COLO668 (cell line): Measurements from ENCODE around the gene CEL.
A peak's percentile ranks its signal among the peaks of the same experiment; 100 is the strongest.

Experiments
- DNase-seq: peaks from one replicate; lab custom pipeline; 2025; ENCODE audit not compliant: unreplicated experiment; lab: John Stamatoyannopoulos, UW

Gene CEL

DNA sequence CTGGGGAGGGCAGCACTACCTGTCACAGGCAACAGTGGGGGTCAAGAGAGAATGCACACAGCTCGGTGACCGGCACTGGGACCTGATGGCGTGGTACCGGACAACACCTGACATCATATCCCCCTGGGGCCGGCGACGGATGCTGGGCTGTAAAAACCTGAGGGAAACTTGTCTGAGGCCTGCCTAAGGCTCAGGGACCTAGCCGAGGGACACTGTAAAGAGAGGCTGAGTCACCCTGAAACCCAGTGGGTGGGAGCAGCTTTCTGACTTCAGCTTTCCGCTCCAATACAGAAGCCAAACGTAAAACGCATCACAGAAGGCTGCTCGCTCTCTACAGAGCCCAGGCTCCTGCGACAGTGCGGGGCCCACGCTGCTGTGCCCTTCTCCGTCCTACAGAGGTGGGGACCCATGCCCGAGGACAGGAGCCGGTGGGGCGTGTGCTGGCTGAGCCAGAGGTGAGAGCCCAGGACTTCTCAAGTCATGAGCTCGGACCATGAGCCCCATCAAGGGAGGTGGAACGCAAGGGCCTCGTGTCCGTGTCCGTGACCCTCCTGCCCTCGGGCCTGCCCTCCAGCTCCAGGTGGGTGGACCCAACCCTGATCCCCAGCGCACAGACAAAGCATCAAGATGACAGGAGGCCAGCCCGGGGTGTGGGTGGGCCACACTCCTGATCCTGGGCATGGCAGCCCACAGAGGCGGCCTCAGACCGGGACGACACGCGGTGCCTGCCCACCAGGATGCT, 54.0 kb downstream of the CEL start:
- DNase-seq = no peak

DNA sequence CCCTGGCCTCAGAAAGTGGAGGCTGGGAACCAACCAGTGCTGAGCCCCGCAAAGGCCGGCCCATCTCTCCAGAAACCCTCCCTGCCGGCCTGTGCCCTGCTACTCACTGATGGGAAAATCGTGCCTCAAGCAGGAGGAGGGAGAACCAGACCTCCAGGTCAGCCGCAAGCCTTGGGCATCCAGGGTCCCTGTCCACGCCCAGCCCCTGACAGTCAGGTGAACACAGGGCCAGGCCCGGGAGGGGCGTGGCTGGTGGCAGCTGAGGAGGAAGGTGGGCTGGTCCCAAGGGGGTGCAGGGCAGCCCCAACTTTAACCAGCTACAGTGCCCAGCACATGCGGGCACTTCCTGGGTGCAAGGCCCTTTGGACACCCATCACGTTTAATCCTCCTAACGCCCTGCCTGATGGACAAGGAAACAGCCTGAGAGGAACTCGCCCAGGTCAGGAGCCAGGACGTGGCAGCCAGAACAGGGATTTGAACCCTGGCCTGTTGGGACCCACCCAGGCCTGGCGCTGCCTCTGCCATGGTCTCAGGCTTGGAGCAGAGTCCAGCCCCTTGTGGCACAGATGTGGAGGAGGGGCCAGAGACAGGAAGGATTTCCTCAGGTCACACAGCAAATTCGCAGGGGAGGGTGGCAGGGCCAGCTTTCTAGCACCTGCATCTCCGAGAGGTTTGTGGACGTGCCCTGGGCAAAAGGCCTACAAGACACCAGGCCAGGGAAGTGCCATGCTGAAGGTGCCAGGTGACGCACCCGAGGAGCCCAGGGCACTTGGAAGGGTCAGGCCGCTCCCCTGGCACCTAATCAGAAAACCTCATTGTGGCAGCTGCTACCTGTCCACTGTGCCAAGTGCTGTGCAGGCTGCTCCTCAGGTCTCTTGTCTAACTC, 54.8 kb downstream of the CEL start:
- DNase-seq = no peak

DNA sequence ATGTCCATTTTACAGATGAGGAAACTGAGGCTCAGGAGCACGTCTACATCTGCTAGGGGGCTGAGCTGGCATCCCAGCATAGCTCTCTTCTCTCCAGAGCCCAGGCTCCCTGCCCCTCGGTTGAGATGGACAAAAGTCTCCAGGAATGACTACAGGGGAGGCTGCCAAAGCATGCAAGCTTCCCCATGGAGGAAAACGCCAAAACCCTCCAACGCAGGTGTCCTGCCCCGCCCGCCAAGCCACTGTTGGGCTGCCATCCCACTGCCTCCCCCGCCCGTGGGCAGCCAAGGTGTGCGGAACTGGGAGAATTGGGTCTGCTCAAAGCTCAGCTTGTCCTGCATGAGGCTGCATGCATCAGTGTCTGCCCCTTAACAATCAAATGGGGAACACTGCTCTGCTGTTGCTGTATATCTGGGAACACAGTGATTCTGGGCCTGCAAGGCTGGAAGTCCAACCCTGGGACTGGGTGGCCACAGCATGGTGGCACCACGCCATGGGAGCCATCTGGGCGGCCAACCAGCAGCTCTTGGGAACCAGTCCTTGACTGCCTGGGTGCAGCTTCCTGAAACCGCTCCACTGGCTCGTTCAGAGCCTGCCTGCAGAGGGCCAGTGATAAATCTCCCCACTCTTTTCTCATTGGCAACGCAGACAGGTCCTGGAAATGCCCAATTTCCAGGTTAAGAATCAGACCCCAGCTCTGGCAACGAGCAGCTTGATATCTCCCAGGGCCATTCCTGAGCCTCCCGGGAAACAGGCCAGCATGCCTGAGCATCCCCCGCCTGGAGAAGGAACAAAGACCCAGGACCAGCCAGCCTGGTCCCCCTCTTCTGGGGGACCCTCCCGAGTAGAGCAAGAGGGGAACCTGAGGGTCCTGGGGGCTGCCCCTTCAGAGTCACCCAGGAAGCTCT, 55.7 kb downstream of the CEL start:
- no peak for DNase-seq

DNA sequence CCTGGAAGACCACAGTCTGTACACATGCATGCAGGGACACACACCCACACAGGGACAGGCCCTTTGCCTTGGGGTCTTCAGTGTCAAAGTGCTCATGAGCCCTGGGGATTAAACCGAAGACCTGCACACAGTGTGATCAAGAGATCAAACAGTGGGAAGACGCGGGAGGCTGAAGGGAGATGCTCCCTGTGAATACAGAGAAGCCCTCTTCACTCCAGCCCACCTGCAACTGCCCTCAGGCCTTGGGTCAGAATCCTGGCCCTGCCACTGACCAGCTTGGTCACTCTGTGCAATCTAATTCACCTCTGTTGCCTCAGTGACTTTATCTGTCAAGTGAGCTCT, 56.4 kb downstream of the CEL start:
- DNase-seq = no peak

DNA sequence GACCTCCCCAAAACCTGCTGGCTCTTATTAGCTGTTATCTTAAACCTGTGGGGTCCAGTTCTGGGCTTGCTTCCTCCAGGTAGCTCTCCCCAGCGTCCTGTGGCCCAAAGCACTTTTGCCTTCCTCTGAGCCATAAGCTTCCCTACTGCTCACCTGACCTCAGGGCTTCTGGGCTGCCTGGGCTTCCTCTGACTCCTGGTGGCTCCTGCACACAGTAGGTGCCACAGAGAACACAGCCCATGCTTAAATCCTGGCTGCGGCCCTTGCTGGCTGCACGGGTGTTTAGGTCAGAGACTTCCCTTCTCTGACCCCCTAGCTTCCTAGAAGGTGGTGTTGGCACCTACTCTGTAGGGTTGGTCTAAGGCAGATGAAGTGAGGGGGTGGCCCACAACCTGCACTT, 56.8 kb downstream of the CEL start:
- DNase-seq = no peak

DNA sequence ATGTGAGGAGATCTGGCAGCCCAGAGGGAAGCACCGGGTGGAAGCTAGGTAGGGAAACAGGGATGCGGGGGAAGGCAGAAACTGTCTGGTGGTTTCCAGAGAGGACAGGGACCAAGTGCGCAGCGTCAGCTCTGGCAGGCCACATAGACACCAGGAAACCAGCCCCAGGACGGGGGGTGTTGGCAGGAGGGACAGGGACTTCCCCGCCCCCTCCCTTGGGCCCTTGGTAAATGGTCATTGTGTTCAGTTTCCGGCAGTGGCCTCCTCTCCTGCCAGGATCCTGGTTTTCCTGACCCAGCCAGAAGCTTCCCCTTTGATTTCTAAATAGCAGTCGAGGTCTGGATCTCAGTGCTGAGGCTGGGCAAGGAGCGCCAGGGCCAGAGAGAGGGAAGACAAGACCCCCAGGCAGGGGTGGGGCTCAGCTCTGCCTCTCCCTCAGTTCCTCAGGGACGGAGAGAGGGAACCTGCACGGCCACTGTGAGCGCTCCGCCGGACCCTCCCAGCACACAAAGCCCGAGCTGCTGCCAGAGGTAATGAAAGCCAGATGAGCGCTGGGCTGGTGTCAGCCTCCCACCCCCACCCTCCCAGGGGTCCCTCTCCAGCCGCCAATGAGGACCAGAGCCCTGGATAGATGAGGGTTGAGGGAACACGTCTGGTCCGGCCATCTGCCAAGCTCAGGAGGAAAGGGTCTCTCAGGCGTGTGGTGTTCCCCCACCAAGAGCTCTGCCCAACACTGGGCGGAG, 57.5 kb downstream of the CEL start:
- no peak for DNase-seq

DNA sequence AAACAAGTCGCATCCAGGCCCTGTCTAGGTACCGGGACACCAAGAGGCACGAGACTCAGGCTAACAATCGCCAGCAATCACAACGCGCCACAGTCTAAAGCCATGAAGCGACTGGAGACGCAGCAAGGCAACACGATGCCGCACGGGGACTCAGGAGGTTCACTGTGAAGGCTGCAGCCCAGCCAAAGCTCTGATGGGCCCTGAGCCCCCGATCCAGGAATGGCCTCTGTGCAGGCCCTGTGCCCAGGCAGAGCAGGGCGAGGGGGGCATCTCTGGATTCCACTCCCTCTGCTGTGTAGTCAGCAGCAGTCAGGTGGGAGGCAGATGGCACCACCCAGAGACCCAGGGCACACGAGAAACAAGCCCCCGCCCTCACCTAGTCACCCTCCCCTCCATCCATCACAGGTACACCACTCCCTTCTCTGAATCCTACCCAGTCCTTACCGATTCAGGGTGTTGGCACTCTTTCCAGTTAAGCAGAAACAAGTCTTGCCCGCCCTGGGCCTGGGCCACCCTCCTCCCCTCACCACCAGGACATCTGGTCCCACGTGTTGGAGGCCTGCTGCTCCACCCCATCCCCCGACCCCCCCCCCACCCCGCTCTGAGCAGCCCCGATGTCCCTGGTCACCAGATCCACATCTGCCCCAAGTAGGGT, 58.2 kb downstream of the CEL start:
- DNase-seq = no peak

DNA sequence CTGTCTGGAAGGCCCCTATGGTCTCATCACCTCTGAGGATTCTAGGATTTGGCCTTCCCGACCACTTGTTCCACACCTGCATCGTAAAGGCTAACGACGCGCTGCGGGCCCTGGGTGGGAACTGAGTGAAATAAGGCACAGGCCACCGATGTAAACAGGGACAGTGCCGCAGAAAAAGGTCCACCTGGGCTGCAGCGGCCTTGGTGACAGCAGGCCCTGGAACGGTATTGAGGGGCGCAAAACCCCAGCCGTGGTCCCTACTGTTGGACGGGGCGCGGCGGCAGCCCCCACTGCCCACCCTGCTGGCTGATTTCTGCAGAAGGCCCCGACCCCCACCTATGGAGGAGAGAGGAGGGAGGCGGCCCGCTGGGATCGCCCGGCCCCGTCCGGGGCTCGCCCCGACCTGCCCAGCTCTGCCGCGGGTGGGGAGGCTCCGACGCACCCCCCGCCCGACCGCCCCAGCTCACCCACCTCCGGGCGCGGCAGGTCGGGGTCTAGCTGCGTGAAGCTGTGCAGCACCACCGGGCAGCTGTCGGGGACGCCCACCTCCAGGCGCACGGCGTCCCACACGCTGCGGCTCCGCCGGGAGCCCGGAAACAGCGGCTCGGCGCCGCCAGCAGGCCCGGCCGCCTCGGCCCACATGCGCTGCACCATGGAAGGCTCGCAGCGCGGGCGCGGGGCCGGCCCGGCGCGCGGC, 58.9 kb downstream of the CEL start:
- DNase-seq = peak; percentile 30
